Measurements from ENCODE around the gene IPO8.

DNA sequence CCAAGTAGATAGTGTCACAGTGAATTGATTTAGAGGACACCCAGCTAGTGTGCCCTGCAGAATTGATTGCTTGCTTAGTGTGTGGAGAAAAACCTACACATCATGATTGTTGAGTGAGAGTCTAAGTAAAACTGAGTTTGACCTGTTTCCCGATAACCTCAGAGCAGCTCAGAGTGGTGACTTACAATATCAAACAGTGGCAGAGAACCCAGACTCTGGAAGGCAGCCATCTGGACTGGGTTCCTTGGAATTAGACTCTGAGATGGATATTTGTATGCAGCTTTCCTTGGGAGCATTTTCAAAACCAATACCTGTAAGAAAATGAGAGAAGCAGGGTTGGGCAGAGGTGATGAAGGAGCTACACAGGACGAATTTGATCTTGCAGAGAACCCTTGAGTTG lies 109.8 kb downstream of the IPO8 start:
- TF ChIP-seq, protein P1, sequence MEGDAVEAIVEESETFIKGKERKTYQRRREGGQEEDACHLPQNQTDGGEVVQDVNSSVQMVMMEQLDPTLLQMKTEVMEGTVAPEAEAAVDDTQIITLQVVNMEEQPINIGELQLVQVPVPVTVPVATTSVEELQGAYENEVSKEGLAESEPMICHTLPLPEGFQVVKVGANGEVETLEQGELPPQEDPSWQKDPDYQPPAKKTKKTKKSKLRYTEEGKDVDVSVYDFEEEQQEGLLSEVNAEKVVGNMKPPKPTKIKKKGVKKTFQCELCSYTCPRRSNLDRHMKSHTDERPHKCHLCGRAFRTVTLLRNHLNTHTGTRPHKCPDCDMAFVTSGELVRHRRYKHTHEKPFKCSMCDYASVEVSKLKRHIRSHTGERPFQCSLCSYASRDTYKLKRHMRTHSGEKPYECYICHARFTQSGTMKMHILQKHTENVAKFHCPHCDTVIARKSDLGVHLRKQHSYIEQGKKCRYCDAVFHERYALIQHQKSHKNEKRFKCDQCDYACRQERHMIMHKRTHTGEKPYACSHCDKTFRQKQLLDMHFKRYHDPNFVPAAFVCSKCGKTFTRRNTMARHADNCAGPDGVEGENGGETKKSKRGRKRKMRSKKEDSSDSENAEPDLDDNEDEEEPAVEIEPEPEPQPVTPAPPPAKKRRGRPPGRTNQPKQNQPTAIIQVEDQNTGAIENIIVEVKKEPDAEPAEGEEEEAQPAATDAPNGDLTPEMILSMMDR (IDR thresholded peaks at IDR 0.05), result no peak
- TF ChIP-seq POLR2A (IDR thresholded peaks at IDR 0.05) (no peak), POLR2AphosphoS5 (IDR thresholded peaks at IDR 0.05) (no peak), EP300 (IDR thresholded peaks at IDR 0.05) (no peak)
